IMR-90 (cell line): Measurements from ENCODE around the gene CCDC120. TPM values are rescaled to one million over a fixed set of nuclear protein-coding genes. Genes with fewer than 3 reads are reported as not detected.

Experiments used
- ATAC-seq: fragments of 200-7000 bp; cut with Tn5 transposase; 2 replicates; pipeline ENCODE4 v1.9.1; 2020; ENCODE audit warnings: low read depth, mild to moderate bottlenecking, moderate library complexity
- BruUV-seq: library from RNA; stranded (reverse); fragments of 400-500 nt; replicated peaks from 2 replicates; lab custom pipeline; 2021; lab: Mats Ljungman, UMichigan
- CTCF ChIA-PET: fragments of 300-600 bp; formaldehyde crosslinking; extraction: SDS; loops from one replicate; lab custom pipeline; 2021; ENCODE audit warnings: antibody characterized with exemption; lab: Yijun Ruan, JAX
- POLR2A ChIA-PET: fragments of 300-600 bp; sonication (Branson Sonifier 250); formaldehyde crosslinking; loops from one replicate; lab custom pipeline; 2022; ENCODE audit warnings: antibody characterized with exemption; ENCODE audit not compliant: unreplicated experiment; lab: Charles Lee
- DNase-seq: peaks from one replicate; pipeline ENCODE4 v3.0.0; 2013
- H2AFZ ChIP-seq: replicated peaks from 2 replicates; pipeline ENCODE3; 2013; ENCODE audit warnings: low read length, mild to moderate bottlenecking; ENCODE audit not compliant: poor library complexity
- H2AK5ac ChIP-seq: 2 replicates; pipeline ENCODE4 v1.6.1; 2013; ENCODE audit warnings: low read depth, low read length, inconsistent platforms
- H2AK9ac ChIP-seq: replicated peaks from 2 replicates; pipeline ENCODE3; 2013; ENCODE audit warnings: mild to moderate bottlenecking, low read depth, low read length, moderate library complexity; ENCODE audit not compliant: poor library complexity
- H2BK120ac ChIP-seq: 2 replicates; pipeline ENCODE4 v1.6.1; 2013; ENCODE audit warnings: low read depth, low read length, inconsistent platforms
- H2BK15ac ChIP-seq: 3 replicates; pipeline ENCODE4 v1.6.1; 2013; ENCODE audit warnings: low read depth, low read length, inconsistent platforms
- H2BK20ac ChIP-seq: 2 replicates; pipeline ENCODE4 v1.6.1; 2013; ENCODE audit warnings: low read depth, mild to moderate bottlenecking, inconsistent platforms, low read length, moderate library complexity
- H2BK5ac ChIP-seq: 2 replicates; pipeline ENCODE4 v1.6.1; 2013; ENCODE audit warnings: mild to moderate bottlenecking, low read depth, low read length, inconsistent platforms; ENCODE audit not compliant: poor library complexity, severe bottlenecking
- H3K14ac ChIP-seq: replicated peaks from 2 replicates; pipeline ENCODE4 v1.6.1; 2013; ENCODE audit warnings: low read depth, low read length, inconsistent platforms
- H3K18ac ChIP-seq: 2 replicates; pipeline ENCODE4 v1.6.1; 2013; ENCODE audit warnings: low read depth, low read length, control low read depth
- H3K23ac ChIP-seq: 2 replicates; pipeline ENCODE4 v1.6.1; 2013; ENCODE audit warnings: low read depth, low read length, inconsistent platforms
- H3K27ac ChIP-seq: 2 replicates; pipeline ENCODE4 v1.5.1; 2013; ENCODE audit warnings: mild to moderate bottlenecking, control low read depth, low read length; ENCODE audit not compliant: insufficient read depth
- H3K27me3 ChIP-seq: 2 replicates; pipeline ENCODE4 v1.6.1; 2013; ENCODE audit warnings: low read length; ENCODE audit not compliant: control insufficient read depth, insufficient read depth
- H3K36me3 ChIP-seq: 2 replicates; pipeline ENCODE4 v1.6.1; 2013; ENCODE audit warnings: low read length, mixed read lengths; ENCODE audit not compliant: control insufficient read depth, insufficient read depth
- H3K4ac ChIP-seq: 2 replicates; pipeline ENCODE4 v1.6.1; 2013; ENCODE audit warnings: low read depth, low read length, inconsistent platforms
- H3K4me1 ChIP-seq: 2 replicates; pipeline ENCODE4 v1.6.1; 2013; ENCODE audit warnings: low read length, mixed read lengths; ENCODE audit not compliant: control insufficient read depth, insufficient read depth
- H3K4me2 ChIP-seq: 2 replicates; pipeline ENCODE4 v1.6.1; 2013; ENCODE audit warnings: low read depth, mild to moderate bottlenecking, control low read depth, low read length, moderate library complexity
- H3K4me3 ChIP-seq: 2 replicates; pipeline ENCODE4 v1.5.1; 2013; ENCODE audit warnings: low read depth, mild to moderate bottlenecking, control low read depth, low read length, moderate library complexity; ENCODE audit not compliant: insufficient read depth
- H3K56ac ChIP-seq: 2 replicates; pipeline ENCODE4 v1.6.1; 2013; ENCODE audit warnings: low read length, inconsistent platforms; ENCODE audit not compliant: insufficient read depth; ENCODE audit errors: extremely low read depth
- H3K79me1 ChIP-seq, 2 experiments: 2 replicates each; pipeline ENCODE4 v1.6.1; 2013; ENCODE audit warnings: low read length in 2 of 2, inconsistent platforms in 1 of 2, low read depth in 1 of 2
- H3K9ac ChIP-seq: 2 replicates; pipeline ENCODE4 v1.6.1; 2013; ENCODE audit warnings: low read depth, low read length, control low read depth
- H3K9me1 ChIP-seq: 2 replicates; pipeline ENCODE4 v1.6.1; 2013; ENCODE audit warnings: low read length, inconsistent platforms; ENCODE audit not compliant: insufficient read depth
- H3K9me3 ChIP-seq: 2 replicates; pipeline ENCODE4 v1.6.1; 2013; ENCODE audit warnings: low read length; ENCODE audit not compliant: control insufficient read depth, insufficient read depth
- H4K20me1 ChIP-seq: 2 replicates; pipeline ENCODE4 v1.6.1; 2013; ENCODE audit warnings: low read length, inconsistent platforms; ENCODE audit not compliant: insufficient read depth
- H4K5ac ChIP-seq: 2 replicates; pipeline ENCODE4 v1.6.1; 2013; ENCODE audit warnings: mild to moderate bottlenecking, low read depth, low read length, control low read depth
- H4K8ac ChIP-seq, 2 experiments: 2 replicates each; pipeline ENCODE4 v1.6.1; 2013; ENCODE audit warnings: low read depth in 2 of 2, low read length in 2 of 2, control low read depth in 1 of 2, inconsistent platforms in 1 of 2
- H4K91ac ChIP-seq: 2 replicates; pipeline ENCODE4 v1.6.1; 2013; ENCODE audit warnings: low read depth, low read length, inconsistent platforms; ENCODE audit not compliant: insufficient read depth
- BHLHE40 ChIP-seq: fragments of 150-350 bp; IDR thresholded peaks from 2 replicates; pipeline ENCODE4 v1.6.1; 2016; ENCODE audit warnings: mild to moderate bottlenecking, low read depth, low read length
- CHD1 ChIP-seq: IDR thresholded peaks from 2 replicates; pipeline ENCODE4 v1.6.1; 2012; ENCODE audit warnings: low read depth, low read length, improper control_type of control experiment
- CTCF ChIP-seq: conservative IDR thresholded peaks from 2 replicates; pipeline ENCODE4 v1.5.1; 2012; ENCODE audit warnings: mild to moderate bottlenecking, low read depth, low read length, improper control_type of control experiment
- ELK1 ChIP-seq: fragments of 150-350 bp; IDR thresholded peaks from 2 replicates; pipeline ENCODE4 v1.6.1; 2016; ENCODE audit warnings: low read depth, mild to moderate bottlenecking, low read length, moderate library complexity, borderline replicate concordance
- FOS ChIP-seq: fragments of 150-350 bp; IDR thresholded peaks from 2 replicates; pipeline ENCODE4 v1.6.1; 2016; ENCODE audit warnings: low read depth, low read length
- MXI1 ChIP-seq: IDR thresholded peaks from 2 replicates; pipeline ENCODE4 v1.6.1; 2012; ENCODE audit warnings: low read depth, mild to moderate bottlenecking, low read length, moderate library complexity, borderline replicate concordance
- POLR2A ChIP-seq: IDR thresholded peaks from 2 replicates; pipeline ENCODE4 v1.6.1; 2012; ENCODE audit warnings: mild to moderate bottlenecking, low read depth, low read length
- RAD21 ChIP-seq: IDR thresholded peaks from 2 replicates; pipeline ENCODE4 v1.6.1; 2012; ENCODE audit warnings: low read length, improper control_type of control experiment
- RCOR1 ChIP-seq: IDR thresholded peaks from 2 replicates; pipeline ENCODE4 v1.6.1; 2012; ENCODE audit warnings: mild to moderate bottlenecking, low read length, improper control_type of control experiment; ENCODE audit not compliant: insufficient replicate concordance
- WGBS, 2 experiments: methylation state at CpG; one replicate each; pipeline versions ENCODE4 v1.1.5 to v1.1.7; 2013; ENCODE audit warnings: missing lambda C conversion rate in 2 of 2; ENCODE audit not compliant: insufficient read length in 1 of 2; ENCODE audit errors: extremely low coverage in 2 of 2; 5-methylcytosine and 5-hydroxymethylcytosine counted together
- dilution Hi-C: fragments of 300-500 bp; cut with HindIII; formaldehyde crosslinking; loops from one replicate; pipeline ENCODE4 v1.14.3; 2018; ENCODE audit warnings: low sequenced_read_pairs; ENCODE audit not compliant: unreplicated experiment
- in situ Hi-C: fragments of 300-500 bp; cut with MboI; formaldehyde crosslinking; loops from 3 replicates; pipeline ENCODE4 v1.14.3; 2019; ENCODE audit warnings: low sequenced_read_pairs, inconsistent platforms, mixed read lengths
- intact Hi-C: fragments of 100-400 bp; cut with micrococcal nuclease; formaldehyde crosslinking; loops from 2 replicates; pipeline ENCODE4 v1.10.0; 2022
- polyA plus RNA-seq, 3 experiments: library from polyadenylated mRNA; depleted of rRNA; stranded (reverse); fragments of >200 nt; gene quantifications; 2 replicates each; pipeline ENCODE4 v1.2.3, GENCODE V29; 2012; ENCODE audit warnings: low replicate concordance in 1 of 3
- total RNA-seq: library from RNA; depleted of rRNA; stranded (reverse); fragments of >200 nt; gene quantifications from 2 replicates; pipeline ENCODE4 v1.2.3, GENCODE V29; 2012

CCDC120 gene
- total and polyA plus RNA-seq, 2 of the 4 experiments (the other 2 are of a cell fraction) = 0.18 to 2.0 TPM

GRCh38 chrX:49064303-49064702, 5.5 kb downstream of the CCDC120 start:
- intact Hi-C loops = no loop called here
- Histone ChIP-seq H3K9me3 (peaks cover 2% of the 10 kb centered on the region; the same call in 1 of the 2 replicates), H3K79me1 (no peaks in the 10 kb centered on the region), H2AFZ (no peak overlapping the region), H3K18ac (no peak overlapping the region), H4K8ac (no peak overlapping the region), H2BK120ac (no peak overlapping the region), H3K27ac (no peak overlapping the region), H3K4me3 (no peak overlapping the region), H3K4me2 (no peak overlapping the region), H4K5ac (no peak overlapping the region), H3K4me1 (no peaks in the 10 kb centered on the region), H2AK5ac (no peak overlapping the region), H3K27me3 (no peaks in the 10 kb centered on the region), H3K4ac (no peak overlapping the region), H4K91ac (no peak overlapping the region), H3K9me1 (no peaks in the 10 kb centered on the region), H3K36me3 (peaks cover 3% of the 10 kb centered on the region; the same call in 1 of the 2 replicates), H3K56ac (no peak overlapping the region), H3K14ac (no peak overlapping the region), H3K9ac (no peak overlapping the region), H2BK20ac (no peak overlapping the region), H2BK15ac (no peak overlapping the region), H2AK9ac (no peak overlapping the region), H2BK5ac (no peak overlapping the region), H3K23ac (no peak overlapping the region), H4K20me1 (no peaks in the 10 kb centered on the region; the same call in 1 of the 2 replicates)
- no peak for TF ChIP-seq ELK1
- no peak for TF ChIP-seq POLR2A
- TF ChIP-seq MXI1 = no peak
- TF ChIP-seq CHD1 = no peak
- TF ChIP-seq RAD21 = no peak
- TF ChIP-seq CTCF = no peak
- TF ChIP-seq BHLHE40 = no peak
- no peak for TF ChIP-seq RCOR1
- no peak for TF ChIP-seq FOS
- 92% methylated on average over 13 of the region's 20 CpGs; no CpG with 5 or more reads in 1 of the 2 experiments for WGBS, 2 experiments
- CTCF ChIA-PET = no interaction called here
- ATAC-seq (no peak), DNase-seq (no peak)
- POLR2A ChIA-PET = no interaction called here
- dilution Hi-C loops = no loop called here
- BruUV-seq = no TSS peak
- in situ Hi-C loops = loop anchor here (25.0 kb wide), 1 partner anchor 102 kb away; the partner anchor contains the start of genes KCND1 and OTUD5
